SK-N-MC (cell line): ENCODE results near the gene GLG1.
"Not testable (repeated sequence)": the region's sequence is repeated elsewhere in the genome, so short reads cannot be mapped to it uniquely, and the experiment has no call there.

Experiments
- EZH2 ChIP-seq: fragments of 200-600 bp; sonication (generic); IDR thresholded peaks from one replicate; pipeline ENCODE4 v1.6.1; 2017; ENCODE audit warnings: antibody characterized with exemption
- FOXP2 ChIP-seq: optimal IDR thresholded peaks from 2 replicates; pipeline ENCODE3; 2011; ENCODE audit warnings: mild to moderate bottlenecking, moderate library complexity; ENCODE audit not compliant: insufficient read depth; ENCODE audit errors: extremely low read length, control extremely low read depth
- POLR2AphosphoS5 ChIP-seq: IDR thresholded peaks from 2 replicates; pipeline ENCODE4 v1.6.1; 2012; ENCODE audit warnings: mild to moderate bottlenecking, low read depth, low read length, borderline replicate concordance

DNA sequence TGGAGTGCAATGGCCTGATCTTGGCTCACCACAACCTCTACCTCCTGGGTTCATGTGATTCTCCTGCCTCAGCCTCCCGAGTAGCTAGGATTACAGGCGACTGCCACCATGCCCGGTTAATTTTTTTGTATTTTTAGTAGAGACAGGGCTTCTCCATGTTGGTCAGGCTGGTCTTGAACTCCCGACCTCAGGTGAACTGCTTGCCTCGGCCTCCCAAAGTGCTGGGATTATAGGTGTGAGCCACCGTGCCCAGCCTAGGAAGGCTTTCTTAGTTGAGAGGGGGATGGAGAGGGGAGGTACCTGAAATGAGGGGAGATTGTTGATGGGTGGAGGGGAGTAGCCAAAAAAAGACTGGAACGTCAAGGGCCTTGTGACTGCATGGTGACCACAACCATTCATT lies 193.0 kb downstream of the GLG1 start:
- TF ChIP-seq EZH2, POLR2AphosphoS5, FOXP2: not testable (repeated sequence)
